ENCODE data around the gene FCRL1.

FCRL1 gene, protein sequence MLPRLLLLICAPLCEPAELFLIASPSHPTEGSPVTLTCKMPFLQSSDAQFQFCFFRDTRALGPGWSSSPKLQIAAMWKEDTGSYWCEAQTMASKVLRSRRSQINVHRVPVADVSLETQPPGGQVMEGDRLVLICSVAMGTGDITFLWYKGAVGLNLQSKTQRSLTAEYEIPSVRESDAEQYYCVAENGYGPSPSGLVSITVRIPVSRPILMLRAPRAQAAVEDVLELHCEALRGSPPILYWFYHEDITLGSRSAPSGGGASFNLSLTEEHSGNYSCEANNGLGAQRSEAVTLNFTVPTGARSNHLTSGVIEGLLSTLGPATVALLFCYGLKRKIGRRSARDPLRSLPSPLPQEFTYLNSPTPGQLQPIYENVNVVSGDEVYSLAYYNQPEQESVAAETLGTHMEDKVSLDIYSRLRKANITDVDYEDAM

DNA sequence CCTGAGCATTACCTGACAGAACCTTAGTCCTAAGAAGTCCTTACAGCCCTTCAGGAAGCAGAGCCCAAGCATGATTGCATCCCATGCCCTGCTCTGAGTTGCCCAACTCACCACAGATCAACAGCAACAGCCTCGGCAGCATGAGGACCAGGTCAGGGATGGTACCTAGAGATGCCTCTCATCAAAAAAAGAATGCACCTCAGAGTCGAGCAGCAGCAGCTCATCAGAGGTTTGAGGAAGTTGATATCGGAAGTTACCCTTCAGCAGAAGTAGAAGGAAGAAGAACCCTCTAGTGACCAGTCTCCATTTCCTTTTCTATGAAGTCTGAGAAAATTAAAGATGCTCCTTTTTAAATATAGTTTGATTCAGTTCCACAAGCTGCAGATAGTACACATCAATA is at the start of gene FCRL1:
TSS of gene FCRL1 (minus strand) at position 225 of the 400 bp plus-strand sequence. CDS start at position 142, 83 bp downstream.
- TF ChIP-seq TCF12 (IDR thresholded peaks at IDR 0.05; ENCODE audit: low read depth) (no peak), TEAD4 (IDR thresholded peaks at IDR 0.05) (no peak), EGR1 (IDR thresholded peaks at IDR 0.05) (no peak), ZBTB7A (IDR thresholded peaks at IDR 0.05; ENCODE audit: low read depth) (no peak), EP300 (IDR thresholded peaks at IDR 0.05; ENCODE audit: borderline replicate concordance) (no peak), RAD21 (IDR thresholded peaks at IDR 0.05; ENCODE audit: low read depth) (no peak), CEBPB (IDR thresholded peaks at IDR 0.05) (no peak), TAF1 (IDR thresholded peaks at IDR 0.05; ENCODE audit: low read depth) (no peak), NFIC (IDR thresholded peaks at IDR 0.05) (no peak), CREB1 (IDR thresholded peaks at IDR 0.05; ENCODE audit: low read depth) (no peak), FOXM1 (IDR thresholded peaks at IDR 0.05; ENCODE audit: borderline replicate concordance, low read depth) (no peak), YY1 (IDR thresholded peaks at IDR 0.05; ENCODE audit: low read depth) (no peak)
- TF ChIP-seq, protein P1, sequence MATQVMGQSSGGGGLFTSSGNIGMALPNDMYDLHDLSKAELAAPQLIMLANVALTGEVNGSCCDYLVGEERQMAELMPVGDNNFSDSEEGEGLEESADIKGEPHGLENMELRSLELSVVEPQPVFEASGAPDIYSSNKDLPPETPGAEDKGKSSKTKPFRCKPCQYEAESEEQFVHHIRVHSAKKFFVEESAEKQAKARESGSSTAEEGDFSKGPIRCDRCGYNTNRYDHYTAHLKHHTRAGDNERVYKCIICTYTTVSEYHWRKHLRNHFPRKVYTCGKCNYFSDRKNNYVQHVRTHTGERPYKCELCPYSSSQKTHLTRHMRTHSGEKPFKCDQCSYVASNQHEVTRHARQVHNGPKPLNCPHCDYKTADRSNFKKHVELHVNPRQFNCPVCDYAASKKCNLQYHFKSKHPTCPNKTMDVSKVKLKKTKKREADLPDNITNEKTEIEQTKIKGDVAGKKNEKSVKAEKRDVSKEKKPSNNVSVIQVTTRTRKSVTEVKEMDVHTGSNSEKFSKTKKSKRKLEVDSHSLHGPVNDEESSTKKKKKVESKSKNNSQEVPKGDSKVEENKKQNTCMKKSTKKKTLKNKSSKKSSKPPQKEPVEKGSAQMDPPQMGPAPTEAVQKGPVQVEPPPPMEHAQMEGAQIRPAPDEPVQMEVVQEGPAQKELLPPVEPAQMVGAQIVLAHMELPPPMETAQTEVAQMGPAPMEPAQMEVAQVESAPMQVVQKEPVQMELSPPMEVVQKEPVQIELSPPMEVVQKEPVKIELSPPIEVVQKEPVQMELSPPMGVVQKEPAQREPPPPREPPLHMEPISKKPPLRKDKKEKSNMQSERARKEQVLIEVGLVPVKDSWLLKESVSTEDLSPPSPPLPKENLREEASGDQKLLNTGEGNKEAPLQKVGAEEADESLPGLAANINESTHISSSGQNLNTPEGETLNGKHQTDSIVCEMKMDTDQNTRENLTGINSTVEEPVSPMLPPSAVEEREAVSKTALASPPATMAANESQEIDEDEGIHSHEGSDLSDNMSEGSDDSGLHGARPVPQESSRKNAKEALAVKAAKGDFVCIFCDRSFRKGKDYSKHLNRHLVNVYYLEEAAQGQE (IDR thresholded peaks at IDR 0.05; ENCODE audit: low read depth), result no peak
- TF ChIP-seq, protein P2, sequence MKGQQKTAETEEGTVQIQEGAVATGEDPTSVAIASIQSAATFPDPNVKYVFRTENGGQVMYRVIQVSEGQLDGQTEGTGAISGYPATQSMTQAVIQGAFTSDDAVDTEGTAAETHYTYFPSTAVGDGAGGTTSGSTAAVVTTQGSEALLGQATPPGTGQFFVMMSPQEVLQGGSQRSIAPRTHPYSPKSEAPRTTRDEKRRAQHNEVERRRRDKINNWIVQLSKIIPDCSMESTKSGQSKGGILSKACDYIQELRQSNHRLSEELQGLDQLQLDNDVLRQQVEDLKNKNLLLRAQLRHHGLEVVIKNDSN (IDR thresholded peaks at IDR 0.05), result no peak
- TF ChIP-seq, protein P3, sequence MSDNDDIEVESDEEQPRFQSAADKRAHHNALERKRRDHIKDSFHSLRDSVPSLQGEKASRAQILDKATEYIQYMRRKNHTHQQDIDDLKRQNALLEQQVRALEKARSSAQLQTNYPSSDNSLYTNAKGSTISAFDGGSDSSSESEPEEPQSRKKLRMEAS (IDR thresholded peaks at IDR 0.05), result no peak

DNA sequence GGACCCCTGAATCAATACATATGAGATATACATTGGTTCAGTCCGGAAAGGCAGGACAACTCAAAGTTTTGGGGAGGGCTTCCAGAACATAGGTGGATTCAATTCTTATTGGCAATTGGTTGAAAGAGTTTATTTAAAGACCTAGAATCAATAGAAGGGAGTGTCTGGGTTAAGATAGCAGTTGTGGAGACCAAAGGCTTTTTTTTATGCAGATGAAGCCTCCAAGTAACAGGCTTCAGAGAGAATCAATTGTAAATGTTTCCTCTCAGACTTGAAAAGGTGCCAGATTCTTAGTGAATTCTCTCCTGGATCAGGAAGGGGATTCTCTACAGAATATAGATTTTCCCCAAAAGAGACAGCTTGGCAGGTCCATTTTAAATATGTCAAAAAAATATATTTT is 48.7 kb upstream of the FCRL1 start:
- TF ChIP-seq NFIC (IDR thresholded peaks at IDR 0.05) (no peak), TCF12 (IDR thresholded peaks at IDR 0.05; ENCODE audit: low read depth) (no peak), EP300 (IDR thresholded peaks at IDR 0.05; ENCODE audit: borderline replicate concordance) (no peak), EGR1 (IDR thresholded peaks at IDR 0.05) (no peak), FOXM1 (IDR thresholded peaks at IDR 0.05; ENCODE audit: borderline replicate concordance, low read depth) (no peak)
- TF ChIP-seq, protein P1 (IDR thresholded peaks at IDR 0.05; ENCODE audit: low read depth), result no peak
- TF ChIP-seq, protein P3 (IDR thresholded peaks at IDR 0.05), result no peak

DNA sequence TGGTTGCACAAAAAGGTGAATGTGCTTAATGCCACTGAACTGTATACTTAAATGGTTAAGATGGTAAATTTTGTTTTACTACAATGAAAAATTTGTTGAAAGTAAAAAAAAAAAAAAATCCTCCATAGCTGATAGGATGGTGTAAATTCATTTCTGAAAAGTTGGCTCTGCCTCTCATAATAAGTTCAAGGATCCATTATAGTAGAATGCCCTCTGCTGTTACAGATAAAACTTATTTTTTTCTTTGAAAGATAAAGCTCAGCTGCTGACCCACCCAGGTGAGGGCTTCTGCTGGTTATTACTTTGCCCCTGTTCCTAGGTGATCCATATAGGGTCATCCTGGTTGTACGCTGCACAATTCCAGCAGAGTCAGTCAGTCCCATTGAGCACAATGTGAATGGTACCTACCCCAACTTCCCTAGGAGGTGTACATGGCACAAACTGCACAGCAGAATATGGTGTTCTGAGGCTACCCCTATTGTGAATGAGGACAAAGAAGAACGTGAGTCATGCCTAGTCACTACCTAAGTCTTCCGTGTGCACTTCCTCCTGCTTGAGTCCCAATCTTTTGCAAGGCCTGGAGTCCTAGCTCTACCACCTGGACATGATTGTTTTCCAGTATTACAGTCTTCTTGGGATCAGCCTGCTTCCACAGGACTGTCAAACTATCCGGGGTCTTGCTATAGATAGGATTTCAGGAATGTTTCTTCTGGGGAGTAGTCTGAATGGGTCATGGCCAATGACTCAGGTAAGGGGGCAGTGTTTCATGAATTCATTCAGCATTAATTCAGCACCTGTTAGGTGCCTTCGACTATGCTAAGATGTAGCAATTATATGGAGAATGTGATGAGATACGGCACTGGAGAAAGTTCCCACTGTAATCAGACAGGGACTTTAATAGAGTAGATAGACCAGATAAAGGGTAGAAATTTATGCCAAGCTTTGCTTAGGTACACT is 42.5 kb upstream of the FCRL1 start:
- no peak for TF ChIP-seq TAF1 (IDR thresholded peaks at IDR 0.05; ENCODE audit: low read depth)
- no peak for TF ChIP-seq EGR1 (IDR thresholded peaks at IDR 0.05)
- no peak for TF ChIP-seq CEBPB (IDR thresholded peaks at IDR 0.05)
- TF ChIP-seq ZBTB7A (IDR thresholded peaks at IDR 0.05; ENCODE audit: low read depth), result no peak
- TF ChIP-seq, protein P1 (IDR thresholded peaks at IDR 0.05; ENCODE audit: low read depth), result no peak
- TF ChIP-seq EP300 (IDR thresholded peaks at IDR 0.05; ENCODE audit: borderline replicate concordance), result no peak
- TF ChIP-seq, protein P2 (IDR thresholded peaks at IDR 0.05), result no peak
- no peak for TF ChIP-seq TEAD4 (IDR thresholded peaks at IDR 0.05)
- TF ChIP-seq, protein P3 (IDR thresholded peaks at IDR 0.05), result no peak
- no peak for TF ChIP-seq CREB1 (IDR thresholded peaks at IDR 0.05; ENCODE audit: low read depth)
- no peak for TF ChIP-seq NFIC (IDR thresholded peaks at IDR 0.05)
- TF ChIP-seq TCF12 (IDR thresholded peaks at IDR 0.05; ENCODE audit: low read depth), result no peak
- no peak for TF ChIP-seq RAD21 (IDR thresholded peaks at IDR 0.05; ENCODE audit: low read depth)
- TF ChIP-seq FOXM1 (IDR thresholded peaks at IDR 0.05; ENCODE audit: borderline replicate concordance, low read depth), result no peak

Data from Ishikawa (cell line).